NCI-H128 (cell line): Measurements from ENCODE around the gene KRTAP5-3.

ENCODE experiments used
- DNase-seq: peaks from one replicate; lab custom pipeline; 2025; ENCODE audit not compliant: unreplicated experiment; lab: John Stamatoyannopoulos, UW

The KRTAP5-3 gene

DNA sequence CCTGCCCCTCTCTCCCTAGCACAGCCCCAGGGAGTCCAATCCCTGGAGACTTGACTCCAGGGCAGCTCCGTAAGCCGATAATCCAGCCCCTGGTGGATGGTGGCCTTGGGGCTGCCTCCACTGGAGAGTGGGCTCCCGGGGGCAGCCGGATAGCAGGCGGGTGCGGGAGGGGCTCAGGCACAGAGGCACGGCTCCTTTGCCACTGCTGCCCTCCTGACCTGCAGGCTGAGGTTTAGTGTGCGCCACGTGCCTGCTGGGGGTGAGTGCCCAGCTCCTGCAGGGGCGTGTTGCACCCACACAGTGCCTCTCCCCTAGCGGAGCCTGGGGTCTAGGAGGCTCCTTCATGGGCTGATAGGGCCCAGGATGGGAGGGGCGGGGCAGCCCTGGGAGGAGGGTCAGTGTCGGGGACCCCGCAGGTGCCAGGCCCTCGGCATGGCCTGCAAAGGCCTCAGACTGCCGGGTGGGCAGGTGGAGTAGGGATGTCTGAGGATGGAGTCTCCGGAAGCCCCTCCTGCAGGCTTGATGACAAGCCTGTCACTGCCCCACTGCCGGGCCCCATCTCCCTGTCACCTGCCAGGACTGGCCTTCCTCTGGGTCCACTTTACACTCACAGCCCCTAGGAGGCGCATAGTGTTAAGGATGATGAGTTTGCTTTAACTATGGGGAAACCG lies 41.7 kb downstream of the KRTAP5-3 start:
- no peak for DNase-seq

DNA sequence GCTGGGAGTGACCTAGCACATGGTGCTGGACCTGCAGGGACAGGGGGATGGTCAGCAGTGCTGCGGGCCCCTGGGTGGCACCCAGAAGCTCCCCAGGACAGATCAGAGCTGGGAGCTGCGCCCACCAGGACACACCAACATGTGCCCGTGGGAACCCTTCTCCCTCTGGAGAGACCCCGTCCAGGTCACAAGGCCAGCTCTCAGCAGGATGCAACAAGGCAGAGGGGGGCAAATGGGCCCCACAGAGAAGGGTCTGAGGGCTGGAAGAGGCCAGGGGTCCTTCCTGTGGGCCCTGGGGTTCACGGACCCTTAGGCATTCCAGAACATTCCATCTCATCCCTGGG lies 42.4 kb downstream of the KRTAP5-3 start:
- no peak for DNase-seq

GRCh38 chr11:1565173-1565903 lies 42.9 kb downstream of the KRTAP5-3 start:
- no peak for DNase-seq

GRCh38 chr11:1564535-1565172 lies 43.6 kb downstream of the KRTAP5-3 start:
- DNase-seq = no peak

GRCh38 chr11:1563697-1564534 lies 44.3 kb downstream of the KRTAP5-3 start:
- no peak for DNase-seq

- DNase-seq = no peak
Measured at GRCh38 chr11:1563149-1563638, 45.1 kb downstream of the KRTAP5-3 start.

DNA sequence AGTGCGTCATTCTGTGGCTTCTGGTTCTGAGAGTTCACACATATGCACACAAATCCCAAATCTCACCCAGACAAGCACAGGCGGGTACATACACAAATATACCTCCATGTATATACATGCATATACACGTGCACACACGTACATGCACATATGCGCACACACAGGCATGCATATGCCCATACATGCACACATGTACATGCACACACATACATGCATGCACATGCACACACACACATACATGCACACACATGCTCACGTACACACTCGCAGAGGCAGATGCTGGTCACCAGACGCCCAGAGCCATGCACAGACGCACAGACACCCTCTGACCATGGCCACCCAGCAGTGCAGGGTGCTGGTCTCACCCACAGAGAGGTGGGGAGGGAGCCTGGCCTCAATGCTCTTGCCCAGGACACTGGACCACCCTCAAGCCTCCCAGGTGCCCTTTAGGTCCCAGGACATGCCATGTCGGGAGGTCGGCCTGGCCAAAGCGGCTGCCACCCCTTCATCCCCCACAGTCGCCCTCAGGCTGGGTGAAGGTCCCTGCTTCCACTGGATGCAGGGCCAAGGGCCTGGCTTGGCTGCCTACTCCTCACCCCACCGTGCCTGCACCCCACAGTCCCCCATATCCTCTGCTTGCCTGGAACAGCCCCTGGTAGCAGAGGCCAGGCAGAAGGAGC lies 45.7 kb downstream of the KRTAP5-3 start:
- no peak for DNase-seq

DNA sequence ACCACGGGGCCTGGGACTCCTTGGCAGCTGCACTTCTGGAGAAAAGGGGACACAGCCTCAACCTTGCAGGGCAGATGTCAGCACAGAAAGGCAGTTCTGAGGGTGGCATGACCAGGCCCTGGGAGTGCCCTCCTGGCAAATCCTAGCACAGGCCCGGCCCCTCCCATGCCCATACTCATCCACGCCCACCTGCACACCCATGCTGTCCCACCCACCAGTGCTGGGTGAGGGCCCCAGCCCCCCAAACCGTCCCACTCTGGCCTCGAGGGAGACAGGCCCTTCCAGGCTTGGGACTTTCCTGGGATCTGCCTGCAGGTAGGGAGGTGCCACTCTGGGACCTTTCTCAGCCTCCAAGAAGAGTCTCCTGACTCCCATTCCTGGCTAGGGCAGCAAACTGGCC lies 46.3 kb downstream of the KRTAP5-3 start:
- DNase-seq = no peak

- no peak for DNase-seq
Measured at GRCh38 chr11:1561266-1561665, 47.0 kb downstream of the KRTAP5-3 start.

DNA sequence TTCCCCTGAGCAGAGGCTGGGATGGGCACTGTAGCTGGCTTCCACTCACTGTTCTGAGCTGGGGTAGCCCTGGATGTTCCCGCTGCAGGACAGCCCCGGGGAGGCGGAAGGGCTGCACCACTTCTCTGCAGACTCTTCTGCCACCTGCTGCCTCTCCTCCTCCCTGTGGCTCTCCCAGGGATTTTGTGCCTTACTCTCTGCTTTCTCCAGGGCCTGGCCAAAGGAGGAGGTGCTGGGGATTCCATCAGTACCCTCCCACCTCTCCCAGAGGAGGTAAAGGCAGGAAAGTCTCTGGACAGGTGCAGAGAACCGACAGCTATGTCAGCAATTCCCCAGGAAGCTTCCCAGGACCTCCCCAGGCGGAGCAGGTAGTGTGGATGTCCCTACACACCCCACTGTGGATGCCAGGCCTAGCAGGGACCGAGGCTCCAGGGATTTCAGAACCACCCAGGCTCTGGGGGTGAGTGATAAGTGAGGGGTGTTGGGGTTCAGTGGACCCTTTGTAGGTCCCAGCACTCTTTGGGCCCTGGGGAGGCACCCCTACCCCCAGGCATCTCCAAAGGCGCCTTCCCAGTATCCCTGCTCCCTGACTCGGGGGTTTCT lies 47.5 kb downstream of the KRTAP5-3 start:
- no peak for DNase-seq

GRCh38 chr11:1560002-1560648 lies 48.1 kb downstream of the KRTAP5-3 start:
- DNase-seq = no peak

- DNase-seq = no peak
Measured at GRCh38 chr11:1559111-1559951, 48.9 kb downstream of the KRTAP5-3 start.

- DNase-seq = no peak
Measured at GRCh38 chr11:1558775-1559110, 49.5 kb downstream of the KRTAP5-3 start.

- DNase-seq = no peak
Measured at GRCh38 chr11:1557904-1558774, 50.1 kb downstream of the KRTAP5-3 start.
